ENCODE results near the gene LTC4S. TPM values are rescaled to one million over a fixed set of nuclear protein-coding genes. Genes with fewer than 3 reads are reported as not detected.

The LTC4S gene
- total RNA-seq, 4 donors from 2014 or later: 4.6 to 6.9 (median 4.7) TPM; not detected in 1

DNA sequence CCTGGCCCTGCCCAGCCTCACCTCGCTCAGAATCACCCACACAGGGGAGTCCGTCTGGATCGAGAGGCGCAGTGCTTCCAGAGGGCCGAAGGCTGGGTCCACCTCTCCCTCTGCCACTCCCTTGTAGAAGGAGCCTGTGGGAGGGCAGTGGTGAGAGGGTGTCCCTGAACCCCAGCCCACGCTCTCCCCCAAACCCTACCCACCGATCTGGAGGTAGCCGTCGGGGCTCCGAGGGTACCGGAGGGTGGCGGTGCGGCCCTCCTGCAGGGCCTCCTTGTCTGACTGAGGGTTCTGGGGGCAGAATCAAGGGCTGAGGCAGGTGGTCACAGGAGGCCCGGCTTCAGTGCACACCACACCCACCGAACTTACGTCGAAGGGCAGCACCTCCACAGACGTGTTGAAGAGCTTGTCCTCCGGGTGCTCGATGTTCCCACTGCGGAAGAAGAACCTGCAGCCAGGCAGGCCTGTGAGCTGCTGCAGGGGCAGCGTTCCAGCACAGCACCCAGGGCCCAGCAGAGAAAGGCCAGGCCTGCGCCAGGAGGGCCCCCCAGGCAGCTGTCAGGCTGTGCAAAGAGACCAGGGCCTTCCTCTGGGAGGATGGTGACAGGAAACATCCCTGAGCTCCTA lies 4.5 kb downstream of the LTC4S start:
- Histone ChIP-seq H3K9me3 (no peaks in the 10 kb centered on the region), H3K27me3 (no peaks in the 10 kb centered on the region), H3K27ac (no peak overlapping the region), H3K4me3 (no peak overlapping the region), H3K4me1 (peaks cover 45 to 68% (median 54%) of the 10 kb centered on the region in 3 donors), H3K36me3 (peaks cover 21 to 48% (median 30%) of the 10 kb centered on the region in 3 donors)
- no peak for DNase-seq
- 88 to 93% methylated on average over 3 to 13 of the region's 23 CpGs for WGBS, 2 donors
- no peak for TF ChIP-seq POLR2A (IDR thresholded peaks at IDR 0.05)
- TF ChIP-seq, protein P1, sequence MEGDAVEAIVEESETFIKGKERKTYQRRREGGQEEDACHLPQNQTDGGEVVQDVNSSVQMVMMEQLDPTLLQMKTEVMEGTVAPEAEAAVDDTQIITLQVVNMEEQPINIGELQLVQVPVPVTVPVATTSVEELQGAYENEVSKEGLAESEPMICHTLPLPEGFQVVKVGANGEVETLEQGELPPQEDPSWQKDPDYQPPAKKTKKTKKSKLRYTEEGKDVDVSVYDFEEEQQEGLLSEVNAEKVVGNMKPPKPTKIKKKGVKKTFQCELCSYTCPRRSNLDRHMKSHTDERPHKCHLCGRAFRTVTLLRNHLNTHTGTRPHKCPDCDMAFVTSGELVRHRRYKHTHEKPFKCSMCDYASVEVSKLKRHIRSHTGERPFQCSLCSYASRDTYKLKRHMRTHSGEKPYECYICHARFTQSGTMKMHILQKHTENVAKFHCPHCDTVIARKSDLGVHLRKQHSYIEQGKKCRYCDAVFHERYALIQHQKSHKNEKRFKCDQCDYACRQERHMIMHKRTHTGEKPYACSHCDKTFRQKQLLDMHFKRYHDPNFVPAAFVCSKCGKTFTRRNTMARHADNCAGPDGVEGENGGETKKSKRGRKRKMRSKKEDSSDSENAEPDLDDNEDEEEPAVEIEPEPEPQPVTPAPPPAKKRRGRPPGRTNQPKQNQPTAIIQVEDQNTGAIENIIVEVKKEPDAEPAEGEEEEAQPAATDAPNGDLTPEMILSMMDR (IDR thresholded peaks at IDR 0.05): no peak
- intact Hi-C loops (cut with DNase I): loop anchor here (5.0 kb wide), 1 partner anchor 109 kb away; the partner anchor contains the start of gene TBC1D9B

DNA sequence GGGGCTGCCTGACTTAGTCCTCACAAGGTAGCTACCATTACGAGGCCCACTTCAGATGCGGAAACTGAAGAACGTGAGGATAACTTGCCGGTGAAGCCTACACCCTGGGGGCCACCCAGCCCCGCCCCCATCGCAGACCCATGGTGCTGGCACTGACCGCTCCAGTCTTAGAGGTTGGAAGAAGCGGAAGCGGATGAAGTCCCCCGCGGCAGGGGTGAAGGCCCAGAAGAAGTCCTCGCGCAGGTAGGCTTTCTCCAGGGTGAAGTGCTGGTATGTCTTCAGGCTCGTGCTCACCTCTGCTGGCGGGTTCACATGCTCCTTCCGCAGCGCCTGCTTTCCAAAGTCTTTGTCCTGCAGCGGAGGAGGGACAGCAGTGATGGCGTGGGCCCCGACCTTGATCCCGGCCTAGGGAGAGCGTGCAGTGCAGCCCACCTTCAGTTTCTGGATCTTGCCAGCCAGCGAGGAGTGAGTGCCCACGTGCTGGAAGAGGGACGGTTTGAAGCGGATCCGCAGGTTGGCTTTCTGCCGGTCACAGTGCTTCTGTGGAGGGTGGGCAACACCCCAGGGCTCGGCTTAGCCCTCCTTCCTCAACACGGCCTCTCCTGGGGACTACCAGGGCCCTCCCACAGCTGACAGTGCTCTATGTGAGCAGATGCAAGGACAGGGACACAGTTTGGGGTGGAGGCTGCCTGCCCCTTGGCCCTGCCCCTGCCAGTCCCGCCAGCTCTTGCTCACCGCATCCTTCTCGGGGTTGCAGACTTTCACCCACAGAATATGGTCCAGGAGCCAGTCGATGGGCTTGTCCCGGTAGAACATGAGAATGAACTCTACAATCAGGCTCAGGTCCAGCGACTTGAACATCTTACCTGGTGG lies 5.2 kb downstream of the LTC4S start:
- 92 to 97% methylated on average over 7 to 24 of the region's 36 CpGs for WGBS, 2 donors
- H3K4me1 ChIP-seq: peaks cover 45 to 68% (median 54%) of the 10 kb centered on the region in 3 donors
- H3K27me3 ChIP-seq: no peaks in the 10 kb centered on the region

DNA sequence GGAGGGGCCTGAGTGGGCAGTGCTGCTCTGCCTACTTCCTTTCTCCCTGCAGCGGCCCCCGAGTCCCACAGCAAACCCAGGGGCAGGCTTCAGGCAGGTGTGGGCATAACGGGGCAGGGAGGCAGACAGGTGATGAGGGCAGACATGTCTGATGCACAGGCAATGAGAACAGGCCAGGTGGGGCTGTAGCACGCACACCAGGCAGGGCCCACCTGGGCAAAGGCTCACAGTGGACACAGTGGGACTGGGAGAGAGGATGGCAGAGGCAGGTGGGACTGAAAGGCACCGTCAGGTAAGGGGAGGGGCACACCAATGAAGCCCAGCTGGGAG lies 5.8 kb downstream of the LTC4S start:
- no peak overlapping the region for H3K4me3 ChIP-seq
- WGBS, 2 donors: 83% methylated on average over 2 of the region's 5 CpGs; no CpG with 5 or more reads in 1 of the 2 donors
- no peaks in the 10 kb centered on the region for H3K27me3 ChIP-seq
- no peaks in the 10 kb centered on the region for H3K9me3 ChIP-seq
- no peak for DNase-seq
- H3K27ac ChIP-seq: no peak overlapping the region
- H3K4me1 ChIP-seq: peaks cover 45 to 68% (median 54%) of the 10 kb centered on the region in 3 donors
- no peak for TF ChIP-seq POLR2A (IDR thresholded peaks at IDR 0.05)
- TF ChIP-seq, protein P1 (IDR thresholded peaks at IDR 0.05): no peak
- intact Hi-C loops (cut with DNase I): loop anchor here (5.0 kb wide), 1 partner anchor 108 kb away; the partner anchor contains the start of gene TBC1D9B
- H3K36me3 ChIP-seq: peaks cover 21 to 48% (median 30%) of the 10 kb centered on the region in 3 donors

More for the DNA sequence above, 5.2 kb downstream of the LTC4S start:
- DNase-seq: no peak
- TF ChIP-seq, protein P1 (IDR thresholded peaks at IDR 0.05): no peak
- TF ChIP-seq POLR2A (IDR thresholded peaks at IDR 0.05): no peak
- Histone ChIP-seq H3K27ac (no peak overlapping the region), H3K4me3 (no peak overlapping the region), H3K9me3 (no peaks in the 10 kb centered on the region), H3K36me3 (peaks cover 21 to 48% (median 30%) of the 10 kb centered on the region in 3 donors)
- intact Hi-C loops (cut with DNase I): loop anchor here (5.0 kb wide), 1 partner anchor 108 kb away; the partner anchor contains the start of gene TBC1D9B

DNA sequence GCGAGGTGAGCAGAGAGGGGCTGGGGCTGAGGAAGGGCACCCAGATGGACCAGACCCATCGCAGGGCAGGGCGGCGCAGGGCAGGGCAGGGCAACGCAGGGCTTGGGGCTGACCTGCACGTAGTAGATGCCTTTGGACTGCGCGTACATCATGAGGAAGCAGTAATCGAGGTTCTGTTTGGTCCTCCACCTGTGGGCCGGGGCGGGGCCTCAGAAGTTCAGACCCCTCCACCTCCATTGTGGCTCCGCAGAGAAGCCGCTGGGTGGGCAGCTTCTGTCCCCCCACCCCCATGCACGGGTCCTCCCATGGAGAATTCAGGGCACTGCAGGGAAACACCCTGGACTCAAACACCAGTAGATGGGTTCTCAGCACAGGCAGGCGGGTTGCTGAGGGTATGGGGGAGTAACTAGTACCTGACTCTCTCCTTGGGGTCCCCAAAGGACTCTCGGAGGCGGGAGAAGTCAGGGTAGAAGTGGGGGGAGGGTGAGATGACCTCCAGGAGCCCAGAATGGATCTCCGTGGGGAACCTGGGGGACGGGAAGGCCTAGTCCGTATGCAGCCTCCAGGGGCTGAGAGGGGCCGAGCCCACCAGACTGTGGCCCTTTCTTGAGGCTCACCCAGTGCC lies 6.4 kb downstream of the LTC4S start:
- intact Hi-C loops (cut with DNase I): no loop called here
- Histone ChIP-seq H3K4me1 (peaks cover 45 to 68% (median 54%) of the 10 kb centered on the region in 3 donors), H3K4me3 (no peak overlapping the region), H3K27me3 (no peaks in the 10 kb centered on the region), H3K36me3 (peaks cover 21 to 48% (median 30%) of the 10 kb centered on the region in 3 donors), H3K9me3 (no peaks in the 10 kb centered on the region), H3K27ac (no peak overlapping the region)
- TF ChIP-seq POLR2A (IDR thresholded peaks at IDR 0.05): no peak
- TF ChIP-seq, protein P1 (IDR thresholded peaks at IDR 0.05): no peak
- DNase-seq: no peak
- 85 to 93% methylated on average over 4 to 15 of the region's 21 CpGs for WGBS, 2 donors

All from esophagus squamous epithelium (tissue), 5 donors.